ENCODE data around the gene BEX3. TPM values are rescaled to one million over a fixed set of nuclear protein-coding genes. Genes with fewer than 3 reads are reported as not detected.
"Not testable (repeated sequence)": the region's sequence is repeated elsewhere in the genome, so short reads cannot be mapped to it uniquely, and the experiment has no call there.

The BEX3 gene
- 350 TPM for polyA plus RNA-seq (2013, experiment 1 of 2; ENCODE audit: insufficient read length)
- polyA plus RNA-seq (2013, experiment 2 of 2; ENCODE audit: insufficient read length) = 364 TPM

GRCh38 chrX:103376118-103376978 is at the start of gene BEX3:
Gene BEX3, plus strand, starts transcription at chrX:103376538. Its CDS starts 984 bp downstream, at chrX:103377522.
- peak; percentile 70 for DNase-seq

DNA sequence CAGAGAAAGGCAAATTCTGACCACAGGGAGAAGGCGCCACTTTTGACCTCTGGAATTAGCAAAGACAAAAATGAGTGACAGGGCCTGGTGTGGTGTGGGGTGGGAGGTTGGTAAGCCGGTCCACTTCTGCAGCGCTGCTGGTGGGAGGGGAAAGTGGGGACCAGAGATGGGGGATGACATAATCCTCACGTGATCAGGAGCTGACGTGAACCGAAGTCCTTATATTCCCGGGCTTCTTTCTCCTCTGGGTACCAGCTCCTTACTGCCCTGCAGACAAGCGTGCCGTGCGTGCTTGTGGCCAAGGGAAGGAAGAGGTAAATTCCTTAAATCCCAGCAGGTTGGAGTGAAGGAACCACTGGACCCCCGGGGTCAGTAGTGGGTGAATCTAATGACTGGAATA is 46.3 kb upstream of the BEX3 start, which contains the start of gene TCEAL7:
TCEAL7 (plus strand) TSS at position 249 of the 400 bp plus-strand sequence. CDS start 1,165 bp downstream, outside the sequence.
- peak; percentile 42 for DNase-seq

- DNase-seq = peak; percentile 22
Measured at GRCh38 chrX:103330681-103331288, 45.6 kb upstream of the BEX3 start.

DNA sequence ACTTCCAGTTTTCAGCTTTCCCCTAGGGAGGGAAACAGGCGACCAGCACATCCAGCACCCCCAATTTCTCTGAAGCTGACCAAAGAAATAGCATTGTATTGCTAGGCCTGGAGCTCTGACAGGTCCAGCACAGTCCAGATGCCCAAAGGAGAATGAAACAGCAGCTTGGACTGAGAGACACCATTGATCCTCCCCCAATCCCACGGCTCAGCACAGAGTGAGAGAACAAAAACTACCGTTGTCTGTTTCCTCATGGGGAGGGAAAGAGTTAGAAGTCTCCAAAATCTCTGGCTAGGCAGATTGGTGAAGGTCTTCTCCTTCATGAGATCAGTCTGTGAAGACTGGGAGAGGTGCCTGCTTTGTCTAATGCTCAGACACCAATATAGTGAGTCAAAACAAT is 37.7 kb upstream of the BEX3 start:
- no peak for DNase-seq

GRCh38 chrX:103343105-103343504 is 33.2 kb upstream of the BEX3 start:
- peak; percentile 23 for DNase-seq

DNA sequence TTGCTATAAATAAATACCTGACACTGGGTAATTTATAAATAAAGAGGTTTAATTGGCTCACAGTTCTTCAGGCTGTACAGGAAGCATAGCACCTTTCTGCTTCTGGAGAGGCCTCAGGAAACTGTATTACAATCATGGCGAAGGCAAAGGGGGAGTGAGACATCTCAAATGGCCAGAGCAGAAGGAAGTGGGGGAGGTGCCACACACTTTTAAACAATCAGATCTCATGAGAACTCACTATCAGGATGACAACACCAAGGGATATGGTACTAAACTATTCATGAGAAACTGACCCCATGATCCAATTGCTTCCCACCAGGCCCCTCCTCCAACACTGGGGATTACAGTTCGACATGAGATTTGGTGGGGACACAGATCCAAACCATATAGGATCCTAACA is 31.7 kb upstream of the BEX3 start:
- no peak for DNase-seq

GRCh38 chrX:103347682-103348397 is 28.5 kb upstream of the BEX3 start:
- no peak for DNase-seq

DNA sequence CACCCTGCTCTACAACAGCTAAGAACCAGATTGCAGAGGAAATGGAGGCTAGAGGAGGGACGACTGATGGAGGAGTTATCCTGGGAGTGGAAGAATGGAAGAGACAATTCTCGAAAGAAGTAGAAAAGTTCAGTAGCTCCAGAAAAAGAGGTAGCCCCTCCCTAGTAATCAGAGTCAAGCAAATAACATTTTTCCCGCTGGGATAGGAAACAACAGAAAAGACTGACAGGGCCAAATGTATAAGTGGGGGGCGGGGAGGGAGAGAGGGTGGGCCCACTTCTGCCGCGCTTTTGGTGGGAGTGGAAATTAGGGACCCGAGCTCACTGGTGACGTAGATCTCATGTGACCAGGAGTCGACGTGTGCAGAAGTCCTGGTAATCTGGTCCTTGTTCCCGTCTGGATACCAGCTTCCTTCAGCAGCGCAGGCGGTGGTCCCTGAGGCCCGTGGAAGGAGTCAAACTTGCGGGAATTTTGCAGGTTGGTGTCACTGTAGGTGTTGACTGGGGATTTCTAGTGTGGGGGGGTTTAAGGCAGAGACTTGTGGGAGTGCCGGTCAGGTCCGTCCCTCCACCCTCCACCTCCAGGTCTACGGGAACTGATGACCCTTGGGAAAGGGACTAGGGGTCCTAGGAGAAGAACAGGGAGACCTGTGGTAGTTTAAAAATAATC is 20.1 kb upstream of the BEX3 start, which contains the start of gene TCEAL9:
TCEAL9 (plus strand) TSS at position 377 of the 669 bp plus-strand sequence. CDS start 1,179 bp downstream, outside the sequence.
- peak; percentile 80 for DNase-seq

- DNase-seq = no peak
Measured at GRCh38 chrX:103356858-103357257, 19.5 kb upstream of the BEX3 start.

GRCh38 chrX:103357871-103358270 is 18.5 kb upstream of the BEX3 start:
- DNase-seq = no peak

DNA sequence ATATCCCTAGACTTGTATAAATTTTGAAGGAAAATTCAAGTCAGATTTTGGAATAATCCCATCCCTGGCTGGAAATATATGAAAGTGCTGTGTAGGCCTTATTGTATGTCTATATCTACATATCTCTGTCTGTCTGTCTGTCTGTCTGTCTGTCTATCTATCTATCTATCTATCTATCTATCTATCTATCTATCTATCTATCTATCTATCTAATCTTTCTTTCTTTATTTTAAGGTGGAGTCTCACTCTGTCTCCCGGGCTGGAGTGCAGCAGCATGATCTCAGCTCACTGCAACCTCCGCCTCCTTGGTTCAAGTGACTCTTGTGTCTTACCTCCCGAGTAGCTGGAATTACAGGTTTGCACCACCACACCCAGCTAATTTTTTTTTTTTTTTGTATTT is 16.7 kb upstream of the BEX3 start:
- DNase-seq = not testable (repeated sequence)

DNA sequence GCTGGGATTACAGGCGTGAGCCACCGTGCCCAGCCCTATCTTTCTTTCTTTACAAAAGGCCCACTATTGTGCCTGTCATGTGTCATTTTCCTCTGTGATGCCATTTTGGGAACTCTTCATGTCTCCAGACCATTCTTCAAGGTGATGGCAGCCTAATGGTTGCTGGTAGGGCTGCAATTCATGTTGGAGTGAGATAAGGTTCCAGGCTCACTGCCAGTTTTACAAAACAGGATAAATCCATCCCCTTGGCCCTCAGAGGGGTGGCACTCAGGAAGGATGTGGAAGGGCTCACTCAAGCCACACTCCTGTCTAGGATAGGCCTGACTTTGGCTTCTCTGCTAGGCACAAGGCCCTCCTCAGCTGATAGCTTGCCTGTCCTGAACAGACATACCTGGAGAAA is 16.2 kb upstream of the BEX3 start:
- no peak for DNase-seq

DNA sequence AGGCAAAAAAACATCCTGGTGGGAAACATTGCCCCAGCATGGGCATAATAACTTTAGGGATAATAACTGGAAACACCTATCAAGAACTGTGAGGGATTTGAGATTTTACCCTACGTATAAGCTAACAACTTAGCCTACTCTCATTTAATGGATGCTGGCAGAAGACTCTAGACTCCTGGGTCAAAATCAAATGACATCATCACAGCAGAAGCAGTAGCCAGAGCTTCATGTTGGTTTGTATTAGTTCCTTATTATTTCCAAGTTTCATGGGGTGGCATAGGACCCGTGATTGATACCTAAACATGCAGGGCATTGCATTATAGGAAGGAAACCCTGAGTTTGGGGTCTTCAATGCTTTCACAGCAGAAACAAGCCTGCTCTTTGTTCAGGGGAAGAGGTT is 15.4 kb upstream of the BEX3 start:
- DNase-seq = no peak

- DNase-seq = no peak
Measured at GRCh38 chrX:103361798-103362197, 14.5 kb upstream of the BEX3 start.

- peak; percentile 15 for DNase-seq
Measured at GRCh38 chrX:103362474-103362873, 13.9 kb upstream of the BEX3 start.

- DNase-seq = no peak
Measured at GRCh38 chrX:103363046-103363445, 13.3 kb upstream of the BEX3 start.

- DNase-seq = no peak
Measured at GRCh38 chrX:103367502-103367901, 8.8 kb upstream of the BEX3 start.

GRCh38 chrX:103369479-103369878 is 6.9 kb upstream of the BEX3 start:
- no peak for DNase-seq

GRCh38 chrX:103372886-103373285 is 3.5 kb upstream of the BEX3 start:
- no peak for DNase-seq

- no peak for DNase-seq
Measured at GRCh38 chrX:103373581-103373980, 2.8 kb upstream of the BEX3 start.

GRCh38 chrX:103376979-103377324 is 614 bp downstream of the BEX3 start:
- DNase-seq = peak; percentile 56

GRCh38 chrX:103378990-103379389 is 2.7 kb downstream of the BEX3 start:
- no peak for DNase-seq
